Measurements from ENCODE around the gene TRERF1. TPM values are rescaled to one million over a fixed set of nuclear protein-coding genes. Genes with fewer than 3 reads are reported as not detected.
"Not testable (repeated sequence)": the region's sequence is repeated elsewhere in the genome, so short reads cannot be mapped to it uniquely, and the experiment has no call there.

TRERF1 gene
- 24.7 TPM for total RNA-seq

GRCh38 chr6:42451333-42452170 is at the start of gene TRERF1:
TRERF1 (minus strand) TSS chr6:42451926; CDS start chr6:42269590, 182,336 bp downstream.
- DNase-seq (ENCODE audit: low spot score): peak; percentile 67

- DNase-seq (ENCODE audit: low spot score): no peak
These were observed 46.9 kb upstream of the TRERF1 start for GRCh38 chr6:42498473-42499128.

GRCh38 chr6:42493914-42494539 is 42.3 kb upstream of the TRERF1 start:
- no peak for DNase-seq (ENCODE audit: low spot score)

- no peak for DNase-seq (ENCODE audit: low spot score)
These were observed 36.4 kb upstream of the TRERF1 start for GRCh38 chr6:42488129-42488528.

GRCh38 chr6:42484261-42484660 is 32.5 kb upstream of the TRERF1 start:
- no peak for DNase-seq (ENCODE audit: low spot score)

GRCh38 chr6:42482174-42482573 is 30.4 kb upstream of the TRERF1 start:
- DNase-seq (ENCODE audit: low spot score): no peak

GRCh38 chr6:42471714-42472113 is 20.0 kb upstream of the TRERF1 start:
- DNase-seq (ENCODE audit: low spot score): no peak

GRCh38 chr6:42471142-42471541 is 19.4 kb upstream of the TRERF1 start:
- no peak for DNase-seq (ENCODE audit: low spot score)

GRCh38 chr6:42468273-42468672 is 16.5 kb upstream of the TRERF1 start:
- DNase-seq (ENCODE audit: low spot score): no peak

GRCh38 chr6:42467651-42468050 is 15.9 kb upstream of the TRERF1 start:
- DNase-seq (ENCODE audit: low spot score): no peak

- not testable (repeated sequence) for DNase-seq (ENCODE audit: low spot score)
These were observed 14.7 kb upstream of the TRERF1 start for GRCh38 chr6:42466470-42466869.

GRCh38 chr6:42462474-42462972 is 10.8 kb upstream of the TRERF1 start:
- DNase-seq (ENCODE audit: low spot score): no peak

GRCh38 chr6:42460883-42461282 is 9.2 kb upstream of the TRERF1 start:
- DNase-seq (ENCODE audit: low spot score): no peak

GRCh38 chr6:42459888-42460287 is 8.2 kb upstream of the TRERF1 start:
- no peak for DNase-seq (ENCODE audit: low spot score)

- no peak for DNase-seq (ENCODE audit: low spot score)
These were observed 2.7 kb upstream of the TRERF1 start for GRCh38 chr6:42454428-42454791.

GRCh38 chr6:42453654-42454427 is 2.1 kb upstream of the TRERF1 start:
- DNase-seq (ENCODE audit: low spot score): peak; percentile 66

- peak; percentile 93 for DNase-seq (ENCODE audit: low spot score)
These were observed 1.4 kb upstream of the TRERF1 start for GRCh38 chr6:42453031-42453653.

GRCh38 chr6:42452171-42453030 is 675 bp upstream of the TRERF1 start:
- peak; percentile 86 for DNase-seq (ENCODE audit: low spot score)

GRCh38 chr6:42450477-42451332 is 1.0 kb downstream of the TRERF1 start:
- no peak for DNase-seq (ENCODE audit: low spot score)

Data from ureter (tissue), 1 donor.